ENCODE measurements around the gene TACR2.

DNA sequence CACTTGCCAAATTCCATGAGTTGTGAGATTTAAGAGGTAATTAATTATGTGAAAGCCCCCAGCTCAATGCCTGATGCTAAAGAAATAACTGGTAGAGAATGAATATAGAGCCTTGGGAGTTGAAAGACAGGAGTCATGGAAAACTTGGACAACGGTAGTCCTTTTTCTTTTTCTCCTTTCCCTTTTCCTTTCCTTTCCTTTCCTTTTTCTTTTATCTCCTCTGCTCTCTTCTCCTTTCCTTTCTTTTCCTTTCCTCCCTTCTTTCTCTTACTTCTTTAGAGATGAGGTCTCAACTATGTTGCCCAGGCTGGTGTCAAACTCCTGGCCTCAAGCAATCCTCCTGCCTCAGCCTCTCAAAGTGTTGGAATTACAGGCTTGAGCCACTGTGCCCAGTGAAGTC lies 26.6 kb upstream of the TACR2 start:
- TF ChIP-seq, protein P1, sequence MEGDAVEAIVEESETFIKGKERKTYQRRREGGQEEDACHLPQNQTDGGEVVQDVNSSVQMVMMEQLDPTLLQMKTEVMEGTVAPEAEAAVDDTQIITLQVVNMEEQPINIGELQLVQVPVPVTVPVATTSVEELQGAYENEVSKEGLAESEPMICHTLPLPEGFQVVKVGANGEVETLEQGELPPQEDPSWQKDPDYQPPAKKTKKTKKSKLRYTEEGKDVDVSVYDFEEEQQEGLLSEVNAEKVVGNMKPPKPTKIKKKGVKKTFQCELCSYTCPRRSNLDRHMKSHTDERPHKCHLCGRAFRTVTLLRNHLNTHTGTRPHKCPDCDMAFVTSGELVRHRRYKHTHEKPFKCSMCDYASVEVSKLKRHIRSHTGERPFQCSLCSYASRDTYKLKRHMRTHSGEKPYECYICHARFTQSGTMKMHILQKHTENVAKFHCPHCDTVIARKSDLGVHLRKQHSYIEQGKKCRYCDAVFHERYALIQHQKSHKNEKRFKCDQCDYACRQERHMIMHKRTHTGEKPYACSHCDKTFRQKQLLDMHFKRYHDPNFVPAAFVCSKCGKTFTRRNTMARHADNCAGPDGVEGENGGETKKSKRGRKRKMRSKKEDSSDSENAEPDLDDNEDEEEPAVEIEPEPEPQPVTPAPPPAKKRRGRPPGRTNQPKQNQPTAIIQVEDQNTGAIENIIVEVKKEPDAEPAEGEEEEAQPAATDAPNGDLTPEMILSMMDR (IDR thresholded peaks at IDR 0.05) = no peak
- no peak for TF ChIP-seq POLR2A (IDR thresholded peaks at IDR 0.05)
